AG09309 (cell line): Measurements from ENCODE around the gene COL13A1.
A peak's percentile ranks its signal among the peaks of the same experiment; 100 is the strongest.

Experiments used
- DNase-seq: peaks from one replicate; pipeline ENCODE4 v3.0.0-alpha.2; 2010; ENCODE audit warnings: low read depth
- H3K4me3 ChIP-seq: 2 replicates; pipeline ENCODE4 v1.5.1; 2011; ENCODE audit warnings: mild to moderate bottlenecking, low read depth, low read length, moderate library complexity; ENCODE audit not compliant: control insufficient read depth
- TF ChIP-seq, protein P1 (sequence below): IDR thresholded peaks from 2 replicates; pipeline ENCODE4 v1.5.1; 2011; ENCODE audit warnings: mild to moderate bottlenecking, low read depth, low read length, inconsistent platforms; ENCODE audit not compliant: insufficient read depth, control insufficient read depth; ENCODE audit errors: missing control alignments

The COL13A1 gene

DNA sequence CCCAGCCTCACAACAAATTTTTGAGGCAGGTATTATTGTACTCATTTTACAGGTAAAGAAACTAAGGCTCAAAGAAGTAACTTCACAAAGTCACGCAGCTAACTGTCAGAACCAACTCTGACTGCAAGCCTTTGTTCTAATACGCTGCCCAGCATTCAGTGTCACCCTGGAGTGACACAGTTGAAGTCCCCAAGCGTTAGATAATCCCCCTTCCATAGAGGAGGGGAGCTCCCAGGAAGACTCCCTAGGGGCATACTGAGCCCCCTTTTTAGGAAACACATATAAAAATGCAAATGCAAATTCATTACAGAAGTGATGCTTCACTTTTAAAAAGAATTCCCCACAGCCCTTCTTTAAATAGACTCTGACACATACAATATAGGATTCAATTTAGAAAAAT lies 150.0 kb downstream of the COL13A1 start:
- no peak overlapping the region for H3K4me3 ChIP-seq
- no peak for DNase-seq
- TF ChIP-seq, protein P1, sequence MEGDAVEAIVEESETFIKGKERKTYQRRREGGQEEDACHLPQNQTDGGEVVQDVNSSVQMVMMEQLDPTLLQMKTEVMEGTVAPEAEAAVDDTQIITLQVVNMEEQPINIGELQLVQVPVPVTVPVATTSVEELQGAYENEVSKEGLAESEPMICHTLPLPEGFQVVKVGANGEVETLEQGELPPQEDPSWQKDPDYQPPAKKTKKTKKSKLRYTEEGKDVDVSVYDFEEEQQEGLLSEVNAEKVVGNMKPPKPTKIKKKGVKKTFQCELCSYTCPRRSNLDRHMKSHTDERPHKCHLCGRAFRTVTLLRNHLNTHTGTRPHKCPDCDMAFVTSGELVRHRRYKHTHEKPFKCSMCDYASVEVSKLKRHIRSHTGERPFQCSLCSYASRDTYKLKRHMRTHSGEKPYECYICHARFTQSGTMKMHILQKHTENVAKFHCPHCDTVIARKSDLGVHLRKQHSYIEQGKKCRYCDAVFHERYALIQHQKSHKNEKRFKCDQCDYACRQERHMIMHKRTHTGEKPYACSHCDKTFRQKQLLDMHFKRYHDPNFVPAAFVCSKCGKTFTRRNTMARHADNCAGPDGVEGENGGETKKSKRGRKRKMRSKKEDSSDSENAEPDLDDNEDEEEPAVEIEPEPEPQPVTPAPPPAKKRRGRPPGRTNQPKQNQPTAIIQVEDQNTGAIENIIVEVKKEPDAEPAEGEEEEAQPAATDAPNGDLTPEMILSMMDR: no peak

GRCh38 chr10:69952069-69952800 lies 150.5 kb downstream of the COL13A1 start:
- no peak overlapping the region for H3K4me3 ChIP-seq
- DNase-seq: no peak
- TF ChIP-seq, protein P1: no peak

DNA sequence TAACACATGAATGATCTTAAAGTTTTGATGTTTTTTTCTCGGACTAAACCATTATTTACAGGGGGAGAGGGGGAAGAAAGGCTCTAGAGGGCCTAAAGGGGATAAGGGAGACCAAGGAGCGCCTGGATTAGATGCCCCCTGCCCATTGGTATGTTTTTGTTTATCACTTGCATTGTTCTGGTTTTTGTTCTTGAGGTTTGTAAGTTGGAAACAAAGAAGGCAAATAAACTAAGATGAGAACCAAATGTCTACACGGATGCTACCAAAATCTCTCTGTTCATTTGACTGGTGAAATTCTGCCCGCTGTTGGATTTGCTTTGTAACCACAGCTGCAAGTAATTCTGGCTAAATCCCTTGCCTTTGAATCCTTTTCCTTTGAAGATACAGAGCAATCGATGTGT lies 151.1 kb downstream of the COL13A1 start:
- TF ChIP-seq, protein P1: no peak
- H3K4me3 ChIP-seq: no peak overlapping the region
- DNase-seq: peak; percentile 13

GRCh38 chr10:69953851-69954250 lies 152.1 kb downstream of the COL13A1 start:
- TF ChIP-seq, protein P1: no peak
- DNase-seq: no peak
- H3K4me3 ChIP-seq: no peak overlapping the region

DNA sequence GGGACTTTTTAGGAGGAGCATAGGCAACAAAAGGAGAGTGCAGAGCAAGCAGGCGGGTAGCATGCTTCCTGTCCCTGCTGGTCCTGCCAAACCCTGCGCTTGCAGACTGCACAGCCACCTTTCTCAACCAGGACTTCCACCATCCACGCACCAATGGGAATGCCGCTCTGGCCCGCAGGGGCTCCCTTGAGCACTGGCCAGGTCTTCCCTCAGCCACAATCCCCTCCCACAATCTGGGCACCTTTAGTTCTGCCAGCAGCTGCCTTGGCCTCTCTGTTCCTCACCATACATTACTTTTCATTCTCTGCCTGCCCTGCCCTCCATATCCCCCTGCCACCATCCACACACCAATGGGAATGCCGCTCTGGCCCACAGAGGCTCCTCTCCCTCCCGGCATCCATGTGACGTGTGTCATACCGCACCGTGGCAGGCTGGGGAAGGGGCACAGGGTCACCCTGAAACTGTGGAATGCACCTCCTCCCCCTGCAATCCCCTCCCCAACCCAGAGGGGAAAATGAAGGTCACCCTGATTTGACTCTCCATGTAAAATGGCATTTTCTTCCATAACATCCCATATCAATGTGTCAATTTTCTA lies 153.6 kb downstream of the COL13A1 start:
- H3K4me3 ChIP-seq: no peak overlapping the region
- DNase-seq: no peak
- TF ChIP-seq, protein P1: no peak

- DNase-seq: no peak
- H3K4me3 ChIP-seq: no peak overlapping the region
- TF ChIP-seq, protein P1: no peak
Observed at GRCh38 chr10:69955897-69956740, 154.4 kb downstream of the COL13A1 start.
